Measurements from ENCODE around the gene HOXA9.

DNA sequence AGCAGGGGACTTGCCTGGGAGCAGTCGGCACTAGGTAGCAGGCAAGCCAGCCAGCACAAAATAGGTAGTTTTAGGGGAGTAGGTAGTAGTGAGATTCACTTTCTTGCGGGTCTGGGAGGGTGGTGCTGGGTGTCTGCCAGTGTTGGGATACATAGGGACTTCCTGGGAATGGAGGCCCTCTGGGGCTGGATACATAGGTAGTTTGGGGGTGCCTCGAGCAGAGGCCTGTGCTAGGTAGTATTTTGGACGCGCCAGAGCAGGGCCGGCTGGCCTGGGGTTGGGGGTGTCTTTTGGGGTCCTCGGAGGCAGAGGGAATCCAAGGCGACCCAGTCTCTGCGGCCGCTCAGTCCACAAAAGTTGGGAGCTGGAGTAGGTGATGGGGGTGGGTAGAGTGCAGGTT, 11.0 kb downstream of the HOXA9 start:
- TF ChIP-seq ZNF687 (IDR thresholded peaks at IDR 0.05) (no peak), MEF2A (IDR thresholded peaks at IDR 0.05; ENCODE audit: insufficient read depth, low read depth, low read length) (no peak), CTCF (IDR thresholded peaks at IDR 0.05 in 2 of 3, conservative IDR thresholded peaks at IDR 0.05 in 1 of 3; ENCODE audit: control insufficient read depth in 2 of 3, extremely low read depth in 1 of 3, insufficient read depth in 1 of 3, low read depth in 3 of 3, low read length in 3 of 3) (no peak), E4F1 (IDR thresholded peaks at IDR 0.05; ENCODE audit: borderline replicate concordance, partially characterized antibody) (no peak), RAD21 (IDR thresholded peaks at IDR 0.05; ENCODE audit: insufficient read depth, low read depth, low read length) (no peak), POLR2A (IDR thresholded peaks at IDR 0.05; ENCODE audit: low read depth, low read length) (no peak), EZH2 (IDR thresholded peaks at IDR 0.05; ENCODE audit: borderline replicate concordance, control insufficient read depth, low read depth, low read length) (no peak), BHLHE40 (IDR thresholded peaks at IDR 0.05; ENCODE audit: borderline replicate concordance in 1 of 2, low read depth in 2 of 2, low read length in 1 of 2) (no peak)
- TF ChIP-seq, protein P1, sequence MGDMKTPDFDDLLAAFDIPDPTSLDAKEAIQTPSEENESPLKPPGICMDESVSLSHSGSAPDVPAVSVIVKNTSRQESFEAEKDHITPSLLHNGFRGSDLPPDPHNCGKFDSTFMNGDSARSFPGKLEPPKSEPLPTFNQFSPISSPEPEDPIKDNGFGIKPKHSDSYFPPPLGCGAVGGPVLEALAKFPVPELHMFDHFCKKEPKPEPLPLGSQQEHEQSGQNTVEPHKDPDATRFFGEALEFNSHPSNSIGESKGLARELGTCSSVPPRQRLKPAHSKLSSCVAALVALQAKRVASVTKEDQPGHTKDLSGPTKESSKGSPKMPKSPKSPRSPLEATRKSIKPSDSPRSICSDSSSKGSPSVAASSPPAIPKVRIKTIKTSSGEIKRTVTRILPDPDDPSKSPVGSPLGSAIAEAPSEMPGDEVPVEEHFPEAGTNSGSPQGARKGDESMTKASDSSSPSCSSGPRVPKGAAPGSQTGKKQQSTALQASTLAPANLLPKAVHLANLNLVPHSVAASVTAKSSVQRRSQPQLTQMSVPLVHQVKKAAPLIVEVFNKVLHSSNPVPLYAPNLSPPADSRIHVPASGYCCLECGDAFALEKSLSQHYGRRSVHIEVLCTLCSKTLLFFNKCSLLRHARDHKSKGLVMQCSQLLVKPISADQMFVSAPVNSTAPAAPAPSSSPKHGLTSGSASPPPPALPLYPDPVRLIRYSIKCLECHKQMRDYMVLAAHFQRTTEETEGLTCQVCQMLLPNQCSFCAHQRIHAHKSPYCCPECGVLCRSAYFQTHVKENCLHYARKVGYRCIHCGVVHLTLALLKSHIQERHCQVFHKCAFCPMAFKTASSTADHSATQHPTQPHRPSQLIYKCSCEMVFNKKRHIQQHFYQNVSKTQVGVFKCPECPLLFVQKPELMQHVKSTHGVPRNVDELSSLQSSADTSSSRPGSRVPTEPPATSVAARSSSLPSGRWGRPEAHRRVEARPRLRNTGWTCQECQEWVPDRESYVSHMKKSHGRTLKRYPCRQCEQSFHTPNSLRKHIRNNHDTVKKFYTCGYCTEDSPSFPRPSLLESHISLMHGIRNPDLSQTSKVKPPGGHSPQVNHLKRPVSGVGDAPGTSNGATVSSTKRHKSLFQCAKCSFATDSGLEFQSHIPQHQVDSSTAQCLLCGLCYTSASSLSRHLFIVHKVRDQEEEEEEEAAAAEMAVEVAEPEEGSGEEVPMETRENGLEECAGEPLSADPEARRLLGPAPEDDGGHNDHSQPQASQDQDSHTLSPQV (IDR thresholded peaks at IDR 0.05) = no peak

Measured in GM12878 (cell line).